ENCODE results near the gene TRAF6.

TRAF6 gene

GRCh38 chr11:36469063-36469462 is 41.0 kb downstream of the TRAF6 start:
- TF ChIP-seq MYC (IDR thresholded peaks at IDR 0.05; ENCODE audit: low read depth, low read length), result no peak
- TF ChIP-seq POLR2A (IDR thresholded peaks at IDR 0.05; ENCODE audit: extremely low read depth, insufficient read length), result no peak
- TF ChIP-seq, protein P1, sequence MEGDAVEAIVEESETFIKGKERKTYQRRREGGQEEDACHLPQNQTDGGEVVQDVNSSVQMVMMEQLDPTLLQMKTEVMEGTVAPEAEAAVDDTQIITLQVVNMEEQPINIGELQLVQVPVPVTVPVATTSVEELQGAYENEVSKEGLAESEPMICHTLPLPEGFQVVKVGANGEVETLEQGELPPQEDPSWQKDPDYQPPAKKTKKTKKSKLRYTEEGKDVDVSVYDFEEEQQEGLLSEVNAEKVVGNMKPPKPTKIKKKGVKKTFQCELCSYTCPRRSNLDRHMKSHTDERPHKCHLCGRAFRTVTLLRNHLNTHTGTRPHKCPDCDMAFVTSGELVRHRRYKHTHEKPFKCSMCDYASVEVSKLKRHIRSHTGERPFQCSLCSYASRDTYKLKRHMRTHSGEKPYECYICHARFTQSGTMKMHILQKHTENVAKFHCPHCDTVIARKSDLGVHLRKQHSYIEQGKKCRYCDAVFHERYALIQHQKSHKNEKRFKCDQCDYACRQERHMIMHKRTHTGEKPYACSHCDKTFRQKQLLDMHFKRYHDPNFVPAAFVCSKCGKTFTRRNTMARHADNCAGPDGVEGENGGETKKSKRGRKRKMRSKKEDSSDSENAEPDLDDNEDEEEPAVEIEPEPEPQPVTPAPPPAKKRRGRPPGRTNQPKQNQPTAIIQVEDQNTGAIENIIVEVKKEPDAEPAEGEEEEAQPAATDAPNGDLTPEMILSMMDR (IDR thresholded peaks at IDR 0.05; ENCODE audit: low read depth, low read length), result peak; percentile 29
- peak; percentile 29 for DNase-seq (ENCODE audit: low read depth)
- no peak overlapping the region for H3K4me3 ChIP-seq (ENCODE audit: low read depth, low read length)

- no peak overlapping the region for H3K4me3 ChIP-seq (ENCODE audit: low read depth, low read length)
- TF ChIP-seq, protein P1 (IDR thresholded peaks at IDR 0.05; ENCODE audit: low read depth, low read length), result no peak
- TF ChIP-seq MAX (IDR thresholded peaks at IDR 0.05; ENCODE audit: low read depth, low read length) (no peak), MYC (IDR thresholded peaks at IDR 0.05; ENCODE audit: low read depth, low read length) (no peak)
- DNase-seq (ENCODE audit: low read depth), result no peak
Measured at GRCh38 chr11:36467916-36468315, 42.2 kb downstream of the TRAF6 start.

DNA sequence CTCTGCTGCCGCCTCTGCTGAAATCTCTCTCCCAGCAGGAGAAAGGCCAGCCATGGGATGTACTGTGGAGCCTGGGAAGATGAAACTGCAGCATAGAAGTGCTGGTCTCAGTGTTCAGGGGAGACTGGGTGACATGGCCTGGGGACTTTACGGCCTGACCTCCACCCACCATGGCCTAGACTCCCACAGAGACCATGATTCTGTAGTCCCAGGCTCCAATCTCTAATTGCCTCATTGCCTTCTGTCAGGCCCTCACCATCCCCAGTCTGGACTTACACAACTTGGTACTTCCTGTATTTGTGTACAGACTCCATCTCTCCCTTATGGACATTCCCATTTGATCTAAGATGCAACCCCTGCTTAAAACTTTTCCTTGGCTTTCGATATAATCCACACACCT is 43.1 kb downstream of the TRAF6 start:
- DNase-seq (ENCODE audit: low read depth), result peak; percentile 10

GRCh38 chr11:36465449-36466163 is 44.5 kb downstream of the TRAF6 start:
- H3K4me3 ChIP-seq (ENCODE audit: low read depth, low read length), result no peak overlapping the region

More for the DNA sequence above, 43.1 kb downstream of the TRAF6 start:
- TF ChIP-seq, protein P1 (IDR thresholded peaks at IDR 0.05; ENCODE audit: low read depth, low read length), result no peak
- TF ChIP-seq MYC (IDR thresholded peaks at IDR 0.05; ENCODE audit: low read depth, low read length), result no peak
- TF ChIP-seq POLR2A (IDR thresholded peaks at IDR 0.05; ENCODE audit: extremely low read depth, insufficient read length), result no peak
- TF ChIP-seq MAX (IDR thresholded peaks at IDR 0.05; ENCODE audit: low read depth, low read length), result no peak
- no peak overlapping the region for H3K4me3 ChIP-seq (ENCODE audit: low read depth, low read length)

DNA sequence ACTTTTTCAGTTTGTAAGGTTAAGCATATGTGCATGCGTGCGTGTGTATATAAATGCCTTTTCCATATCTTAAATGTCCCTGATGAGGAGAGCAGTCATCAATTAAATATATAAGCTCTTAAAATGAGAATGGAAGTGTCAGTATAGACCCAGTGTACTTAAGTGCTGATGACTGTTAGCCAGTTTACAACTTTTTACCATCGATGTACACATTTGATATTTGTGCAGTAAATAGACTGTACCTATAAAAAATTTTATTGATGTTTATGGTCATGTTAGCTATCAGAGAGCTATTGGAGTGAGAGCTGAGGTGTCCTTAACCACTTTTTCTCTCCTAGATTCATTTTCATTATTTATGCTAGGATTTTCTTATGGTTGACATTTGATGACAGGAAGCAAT is 45.4 kb downstream of the TRAF6 start:
- no peak overlapping the region for H3K4me3 ChIP-seq (ENCODE audit: low read depth, low read length)
- no peak for TF ChIP-seq MAX (IDR thresholded peaks at IDR 0.05; ENCODE audit: low read depth, low read length)
- no peak for TF ChIP-seq POLR2A (IDR thresholded peaks at IDR 0.05; ENCODE audit: extremely low read depth, insufficient read length)
- TF ChIP-seq, protein P1 (IDR thresholded peaks at IDR 0.05; ENCODE audit: low read depth, low read length), result no peak
- no peak for TF ChIP-seq MYC (IDR thresholded peaks at IDR 0.05; ENCODE audit: low read depth, low read length)
- no peak for DNase-seq (ENCODE audit: low read depth)

More at GRCh38 chr11:36465449-36466163, 44.5 kb downstream of the TRAF6 start:
- DNase-seq (ENCODE audit: low read depth), result no peak
- TF ChIP-seq POLR2A (IDR thresholded peaks at IDR 0.05; ENCODE audit: extremely low read depth, insufficient read length), result no peak
- TF ChIP-seq, protein P1 (IDR thresholded peaks at IDR 0.05; ENCODE audit: low read depth, low read length), result no peak
- TF ChIP-seq MYC (IDR thresholded peaks at IDR 0.05; ENCODE audit: low read depth, low read length), result no peak
- no peak for TF ChIP-seq MAX (IDR thresholded peaks at IDR 0.05; ENCODE audit: low read depth, low read length)

Data from NB4 (cell line).